Superior temporal gyrus (tissue), 1 donor: Measurements from ENCODE around the gene ARHGAP44.
A peak's percentile ranks its signal among the peaks of the same experiment; 100 is the strongest.

Experiments
- DNase-seq: peaks from one replicate; pipeline ENCODE4 v3.0.0-alpha.2; 2016; ENCODE audit errors: extremely low spot score

Gene ARHGAP44

GRCh38 chr17:13024526-13025257 lies 235.4 kb downstream of the ARHGAP44 start:
- DNase-seq, result peak; percentile 73

DNA sequence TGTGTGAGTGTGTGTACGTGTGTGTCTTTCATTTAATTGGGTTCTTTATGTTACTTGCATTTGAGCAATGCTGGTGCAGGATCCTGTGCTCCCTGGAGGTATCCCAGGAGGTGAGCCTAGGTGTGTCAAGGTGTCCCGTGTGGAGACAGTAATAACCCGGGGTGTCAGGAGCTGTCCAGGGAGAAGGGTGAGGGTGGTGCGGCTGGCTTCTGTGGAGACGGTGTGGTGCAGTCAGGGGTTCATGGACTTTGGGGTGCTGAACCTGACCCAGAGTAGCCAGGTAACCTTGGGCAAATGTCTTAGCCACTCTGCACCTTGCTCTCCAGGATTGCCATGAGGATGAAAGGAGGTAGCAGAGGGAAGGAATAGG lies 235.9 kb downstream of the ARHGAP44 start:
- no peak for DNase-seq

- no peak for DNase-seq
These were observed 236.4 kb downstream of the ARHGAP44 start for GRCh38 chr17:13025687-13026086.

DNA sequence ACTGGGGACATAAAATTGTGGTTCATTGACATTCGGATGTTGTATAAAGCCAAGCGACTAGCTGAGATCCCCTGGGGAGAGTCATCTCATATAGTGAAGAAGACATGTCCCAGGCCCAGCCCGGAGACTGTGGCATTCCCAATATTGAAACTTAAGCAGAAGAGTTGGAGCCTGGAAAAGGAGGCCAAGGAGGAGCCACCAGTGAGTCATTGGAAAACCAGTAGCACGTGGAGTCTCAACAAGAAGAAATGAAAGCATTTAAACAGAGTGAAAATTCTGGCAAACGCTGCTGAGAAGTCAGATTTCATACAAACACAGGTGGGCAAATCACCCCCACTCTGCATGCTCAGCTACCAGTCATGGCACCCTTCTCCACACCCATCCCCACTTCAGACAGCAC lies 237.9 kb downstream of the ARHGAP44 start:
- DNase-seq, result no peak

GRCh38 chr17:13029340-13029739 lies 240.0 kb downstream of the ARHGAP44 start:
- DNase-seq, result no peak

GRCh38 chr17:13030056-13030455 lies 240.8 kb downstream of the ARHGAP44 start:
- no peak for DNase-seq

- DNase-seq, result peak; percentile 82
These were observed 241.4 kb downstream of the ARHGAP44 start for GRCh38 chr17:13030459-13031300.

GRCh38 chr17:13031718-13032350 lies 242.5 kb downstream of the ARHGAP44 start:
- DNase-seq, result peak; percentile 63

- no peak for DNase-seq
These were observed 246.1 kb downstream of the ARHGAP44 start for GRCh38 chr17:13035420-13035819.

GRCh38 chr17:13036751-13037150 lies 247.5 kb downstream of the ARHGAP44 start:
- no peak for DNase-seq

GRCh38 chr17:13038931-13039665 lies 249.8 kb downstream of the ARHGAP44 start:
- DNase-seq, result no peak
